ENCODE measurements around the gene NPM3. TPM values are rescaled to one million over a fixed set of nuclear protein-coding genes. Genes with fewer than 3 reads are reported as not detected.

Gene NPM3
- total and polyA plus RNA-seq, 8 donors = 13.2 to 23.3 (median 18.1) TPM

GRCh38 chr10:101824736-101825135 is 41.5 kb upstream of the NPM3 start:
- no peak overlapping the region for H3K4me3 ChIP-seq
- no peaks in the 10 kb centered on the region for H3K27me3 ChIP-seq
- intact Hi-C loops (cut with DNase I) = no loop called here
- FAIRE-seq = no peak
- no peak for TF ChIP-seq CTCF (IDR thresholded peaks at IDR 0.05)
- H3K4me1 ChIP-seq = no peaks in the 10 kb centered on the region
- no peak overlapping the region for H3K27ac ChIP-seq
- no peak for ATAC-seq
- H3K9me3 ChIP-seq = no peaks in the 10 kb centered on the region
- WGBS, 2 donors = 89% methylated on average over 2 of the region's 2 CpGs
- no peak for DNase-seq
- H3K36me3 ChIP-seq = no peaks in the 10 kb centered on the region

GRCh38 chr10:101818872-101819633 is 35.8 kb upstream of the NPM3 start:
- no peak for DNase-seq
- intact Hi-C loops (cut with DNase I) = no loop called here
- H3K27me3 ChIP-seq = no peaks in the 10 kb centered on the region
- H3K27ac ChIP-seq = peak overlapping the region in 3 of 4 donors; percentile 16 to 92 (median 88)
- H3K4me3 ChIP-seq = peak overlapping the region in 3 of 4 donors; percentile 8 to 83 (median 16)
- peaks cover 10 to 21% (median 15%) of the 10 kb centered on the region in 3 donors for H3K4me1 ChIP-seq
- no peak for FAIRE-seq
- TF ChIP-seq CTCF (IDR thresholded peaks at IDR 0.05) = no peak
- no peaks in the 10 kb centered on the region for H3K36me3 ChIP-seq
- ATAC-seq = peak in 3 of 4 donors; percentile 1 to 3 (median 3)
- 38 to 40% methylated on average over 14 of the region's 14 CpGs for WGBS, 2 donors
- no peaks in the 10 kb centered on the region for H3K9me3 ChIP-seq

- peaks cover 10 to 24% (median 15%) of the 10 kb centered on the region in 3 donors for H3K4me1 ChIP-seq
- no peaks in the 10 kb centered on the region for H3K27me3 ChIP-seq
- H3K36me3 ChIP-seq = no peaks in the 10 kb centered on the region
- FAIRE-seq = peak; percentile 97
- intact Hi-C loops (cut with DNase I) = no loop called here
- 0% methylated on average over 44 to 47 of the region's 47 CpGs for WGBS, 2 donors
- DNase-seq = peak; percentile 97 to 100 (median 98)
- peak within 1 kb of the TSS; percentile 83 to 99 (median 98) for H3K4me3 ChIP-seq
- ATAC-seq = peak; percentile 90 to 94 (median 91)
- no peak for TF ChIP-seq CTCF (IDR thresholded peaks at IDR 0.05)
- peak within 1 kb of the TSS; percentile 39 to 92 (median 81) for H3K27ac ChIP-seq
- no peaks in the 10 kb centered on the region for H3K9me3 ChIP-seq
Observed at GRCh38 chr10:101818119-101818871, 35.0 kb upstream of the NPM3 start, which contains the start of gene OGA. Gene OGA, minus strand, starts transcription at chr10:101818444. Its CDS starts 422 bp downstream, at chr10:101818022.

- peak; percentile 27 to 48 (median 40) for ATAC-seq
- H3K9me3 ChIP-seq = no peaks in the 10 kb centered on the region
- peak overlapping the region; percentile 83 to 99 (median 98) for H3K4me3 ChIP-seq
- H3K4me1 ChIP-seq = peaks cover 10 to 24% (median 15%) of the 10 kb centered on the region in 3 donors
- intact Hi-C loops (cut with DNase I) = no loop called here
- peak; percentile 64 to 87 (median 80) for DNase-seq
- no peak for TF ChIP-seq CTCF (IDR thresholded peaks at IDR 0.05)
- H3K27ac ChIP-seq = peak overlapping the region; percentile 39 to 92 (median 81)
- no peaks in the 10 kb centered on the region for H3K27me3 ChIP-seq
- 0 to 1% methylated on average over 31 to 44 of the region's 44 CpGs for WGBS, 2 donors
- FAIRE-seq = no peak
- H3K36me3 ChIP-seq = no peaks in the 10 kb centered on the region
Observed at GRCh38 chr10:101817337-101818118, 34.3 kb upstream of the NPM3 start.

All from pancreas (tissue), 10 donors.